Muscle layer of colon (tissue), 2 donors: ENCODE results near the gene HTT.

Source experiments
- H3K27ac ChIP-seq: one replicate; pipeline ENCODE4 v1.7.0; 2013; ENCODE audit warnings: low read depth, mild to moderate bottlenecking, low read length, moderate library complexity
- H3K27me3 ChIP-seq, 2 donors: one replicate each; pipeline ENCODE4 v1.7.0; 2013; ENCODE audit warnings: low read length in 2 of 2, mild to moderate bottlenecking in 2 of 2; ENCODE audit not compliant: insufficient read depth in 2 of 2, control insufficient read depth in 1 of 2
- H3K36me3 ChIP-seq: one replicate; pipeline ENCODE4 v1.7.0; 2013; ENCODE audit warnings: mild to moderate bottlenecking, low read length; ENCODE audit not compliant: insufficient read depth
- H3K4me1 ChIP-seq: one replicate; pipeline ENCODE4 v1.7.0; 2013; ENCODE audit warnings: mild to moderate bottlenecking, low read length; ENCODE audit not compliant: insufficient read depth
- H3K4me3 ChIP-seq, 2 donors: one replicate each; pipeline ENCODE4 v1.7.0; 2013; ENCODE audit warnings: low read length in 2 of 2, low read depth in 1 of 2, mild to moderate bottlenecking in 1 of 2, moderate library complexity in 1 of 2
- H3K9ac ChIP-seq: one replicate; pipeline ENCODE4 v1.7.0; 2013; ENCODE audit warnings: low read length
- H3K9me3 ChIP-seq: one replicate; pipeline ENCODE4 v1.7.0; 2013; ENCODE audit warnings: mild to moderate bottlenecking, low read length
- donor health status: abdominal sarcoma.
- donor health status: Adenocarcinoma of cecum.

HTT gene

DNA sequence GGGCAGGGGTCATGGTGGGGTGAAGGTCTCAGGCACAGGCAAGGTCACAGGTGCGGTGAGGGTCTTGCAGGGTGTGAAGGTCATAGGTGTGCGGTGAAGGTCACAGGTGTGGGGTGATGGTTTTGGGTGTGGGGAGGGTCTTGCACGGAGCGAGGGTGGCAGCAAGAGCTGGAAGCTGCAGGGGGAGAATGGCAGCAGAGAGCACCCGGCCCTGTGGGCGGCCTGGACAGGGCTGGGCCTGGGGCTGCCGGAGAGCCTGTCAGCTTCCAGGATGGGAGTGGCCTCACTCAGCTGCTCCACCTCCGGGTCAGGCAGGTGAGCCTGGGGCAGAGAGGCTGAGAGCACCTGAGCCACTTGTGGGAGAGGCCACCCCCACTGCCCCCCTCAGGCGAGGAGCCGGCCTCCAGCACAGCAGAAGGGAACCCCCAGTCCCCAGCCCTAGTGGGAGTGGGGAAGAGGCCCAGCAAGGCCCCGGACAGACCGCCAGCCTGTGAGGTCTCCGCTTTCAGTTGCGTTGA, 176.0 kb downstream of the HTT start:
- H3K4me3 ChIP-seq = no peak overlapping the region
- no peaks in the 10 kb centered on the region for H3K4me1 ChIP-seq
- no peak overlapping the region for H3K27ac ChIP-seq
- no peaks in the 10 kb centered on the region for H3K36me3 ChIP-seq
- no peaks in the 10 kb centered on the region for H3K27me3 ChIP-seq
- H3K9ac ChIP-seq = no peak overlapping the region
- no peaks in the 10 kb centered on the region for H3K9me3 ChIP-seq

DNA sequence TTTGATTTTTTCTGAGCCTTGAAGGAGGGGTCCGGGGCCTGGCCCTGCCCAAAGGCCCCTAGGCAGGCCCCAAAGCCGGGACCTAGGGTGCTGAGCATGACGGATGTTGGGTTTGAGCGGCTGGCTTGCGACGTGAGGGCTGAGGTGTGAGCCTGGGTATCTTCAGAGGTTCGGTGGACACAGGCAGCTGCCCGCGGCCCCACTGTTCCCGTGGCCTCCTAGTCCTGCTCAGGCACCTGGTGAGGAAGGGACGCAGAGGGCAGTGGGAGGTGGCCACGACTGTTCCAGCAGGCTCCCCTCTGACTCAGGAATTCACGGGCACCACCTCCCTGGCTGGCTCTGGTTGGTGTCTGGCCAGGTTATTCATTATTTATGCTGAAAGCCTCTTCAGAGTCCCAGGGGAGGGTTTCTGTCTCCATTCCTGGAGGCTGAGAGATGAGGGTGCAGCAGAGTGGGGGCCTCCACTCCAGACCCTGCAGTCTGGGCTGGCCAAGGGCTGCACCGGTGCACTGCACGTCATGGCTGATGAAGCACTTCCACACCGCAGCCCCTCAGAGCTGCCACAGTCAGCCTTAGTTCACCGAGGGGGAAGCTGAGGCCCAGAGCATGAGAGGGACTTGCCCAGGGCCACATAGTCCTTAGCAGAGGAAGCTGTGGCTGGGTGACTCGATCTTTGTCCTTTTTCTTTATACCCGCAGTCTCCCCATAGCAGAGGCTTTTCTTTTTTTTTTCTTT, 176.6 kb downstream of the HTT start:
- H3K27ac ChIP-seq = no peak overlapping the region
- H3K4me3 ChIP-seq = no peak overlapping the region
- H3K27me3 ChIP-seq = no peaks in the 10 kb centered on the region
- no peaks in the 10 kb centered on the region for H3K4me1 ChIP-seq
- H3K9ac ChIP-seq = no peak overlapping the region
- H3K36me3 ChIP-seq = no peaks in the 10 kb centered on the region
- no peaks in the 10 kb centered on the region for H3K9me3 ChIP-seq

DNA sequence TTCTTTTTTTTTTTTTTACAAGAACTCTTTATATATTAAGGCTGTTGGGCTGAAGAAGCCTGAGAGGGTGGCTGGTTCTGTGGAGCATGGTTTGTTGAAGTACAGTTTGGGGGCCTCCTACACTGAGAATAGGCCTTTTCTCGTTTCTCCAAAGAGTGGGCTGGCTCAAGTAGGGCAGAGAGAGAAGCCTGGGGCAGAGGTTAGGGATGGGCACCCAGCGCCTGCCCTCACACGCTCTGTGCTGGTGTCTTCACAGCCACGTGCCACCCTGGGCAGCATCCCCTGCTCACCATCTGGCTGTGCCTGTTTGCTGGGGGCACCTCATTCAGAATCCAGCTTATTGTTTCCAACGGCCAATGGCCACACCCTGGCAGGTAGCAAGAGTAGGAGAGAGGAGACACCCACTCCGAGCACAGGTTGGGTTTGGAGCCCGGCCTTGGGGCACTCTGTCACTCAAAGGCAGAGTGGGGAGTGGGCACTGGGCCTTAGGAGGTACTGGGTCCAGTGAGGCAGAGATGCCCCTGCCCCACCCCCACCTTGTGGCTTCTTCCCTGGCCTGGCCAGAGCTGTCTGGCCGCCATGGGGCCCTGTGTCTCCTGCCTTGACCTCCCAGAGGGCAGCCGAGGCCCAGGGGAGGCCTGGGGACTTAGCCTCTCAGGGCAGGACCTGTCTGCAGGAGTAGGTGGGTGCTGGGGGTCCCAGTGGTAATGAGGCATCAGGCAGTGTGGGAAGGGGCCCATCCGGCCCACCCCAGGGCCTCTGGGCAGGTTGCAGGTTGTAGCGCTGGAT, 177.4 kb downstream of the HTT start:
- no peaks in the 10 kb centered on the region for H3K4me1 ChIP-seq
- H3K9ac ChIP-seq = no peak overlapping the region
- H3K27me3 ChIP-seq = no peaks in the 10 kb centered on the region
- H3K27ac ChIP-seq = no peak overlapping the region
- no peaks in the 10 kb centered on the region for H3K9me3 ChIP-seq
- H3K4me3 ChIP-seq = no peak overlapping the region
- H3K36me3 ChIP-seq = no peaks in the 10 kb centered on the region

DNA sequence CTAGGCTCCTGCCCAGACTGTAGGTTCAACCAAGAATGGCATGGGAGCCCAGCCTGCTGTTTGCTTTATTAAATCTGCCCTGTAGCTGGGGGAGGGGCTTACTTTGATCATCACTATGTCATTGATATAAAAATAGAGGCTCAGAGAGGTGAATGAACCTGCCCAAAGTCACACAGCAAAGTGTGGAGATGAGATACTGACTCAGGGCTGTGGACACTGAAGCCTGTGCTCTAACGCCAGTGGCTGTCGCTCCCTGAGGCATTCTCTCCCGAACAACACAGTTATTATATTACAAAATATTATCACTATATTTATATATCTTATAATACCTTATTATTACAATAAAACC, 178.0 kb downstream of the HTT start:
- H3K4me1 ChIP-seq = no peaks in the 10 kb centered on the region
- H3K4me3 ChIP-seq = no peak overlapping the region
- H3K27me3 ChIP-seq = no peaks in the 10 kb centered on the region
- H3K9ac ChIP-seq = no peak overlapping the region
- no peaks in the 10 kb centered on the region for H3K9me3 ChIP-seq
- H3K36me3 ChIP-seq = no peaks in the 10 kb centered on the region
- H3K27ac ChIP-seq = no peak overlapping the region

DNA sequence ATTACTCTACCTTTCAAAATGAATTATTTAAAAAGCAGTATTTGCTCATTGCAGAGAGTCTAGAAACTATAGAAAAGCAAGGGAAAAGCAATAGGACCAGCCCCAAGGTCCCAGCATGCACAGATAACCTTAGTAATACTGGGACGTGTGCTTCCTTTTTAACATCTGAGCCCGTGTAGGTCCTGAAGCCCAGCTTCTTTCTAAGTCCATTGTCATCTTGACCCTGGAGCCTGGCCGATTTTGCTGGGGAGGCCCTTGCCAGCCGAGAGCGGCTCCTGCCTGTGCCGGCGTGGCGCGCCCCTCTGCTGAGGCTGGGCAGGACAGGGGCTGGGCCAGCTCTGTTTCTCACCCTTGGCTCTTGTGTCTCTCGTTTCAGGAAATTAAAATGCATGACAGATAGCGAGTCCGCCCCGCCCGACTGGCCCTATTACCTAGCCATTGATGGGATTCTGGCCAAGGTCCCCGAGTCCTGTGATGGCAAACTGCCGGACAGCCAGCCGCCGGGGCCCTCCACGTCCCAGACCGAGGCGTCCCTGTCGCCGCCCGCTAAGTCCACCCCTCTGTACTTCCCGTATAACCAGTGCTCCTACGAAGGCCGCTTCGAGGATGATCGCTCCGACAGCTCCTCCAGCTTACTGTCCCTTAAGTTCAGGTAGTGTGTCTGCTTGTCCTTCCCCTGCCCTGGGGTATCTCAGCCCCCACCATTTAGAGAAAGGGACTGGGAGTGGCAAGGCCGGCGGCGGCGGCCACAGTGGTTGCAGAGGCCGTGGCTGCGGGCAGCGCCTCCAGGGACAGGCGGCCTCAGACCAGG, 178.6 kb downstream of the HTT start:
- H3K27me3 ChIP-seq = no peaks in the 10 kb centered on the region
- no peak overlapping the region for H3K9ac ChIP-seq

DNA sequence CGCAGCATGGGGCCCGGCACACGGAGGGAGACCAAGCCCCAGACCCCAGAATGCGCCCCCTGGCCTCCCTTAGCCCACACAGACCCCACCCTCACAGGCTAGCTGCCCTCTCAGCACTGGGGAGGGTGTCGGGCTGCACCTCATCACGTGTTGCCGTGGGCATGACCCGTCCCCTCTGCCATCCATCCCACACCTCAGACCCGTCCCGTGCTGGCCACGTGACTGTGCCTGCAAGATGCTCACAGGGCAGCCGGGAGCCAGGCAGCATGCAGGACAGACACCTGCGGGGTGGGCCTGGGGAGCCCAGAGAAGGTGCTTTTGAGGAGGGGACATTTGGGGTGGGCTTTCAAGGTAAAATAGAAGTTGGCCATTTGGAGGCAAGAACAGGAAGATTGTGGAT, 179.3 kb downstream of the HTT start:
- Histone ChIP-seq H3K9ac (no peak overlapping the region), H3K27ac (no peak overlapping the region), H3K27me3 (no peaks in the 10 kb centered on the region), H3K36me3 (no peaks in the 10 kb centered on the region), H3K4me3 (no peak overlapping the region), H3K4me1 (no peaks in the 10 kb centered on the region), H3K9me3 (no peaks in the 10 kb centered on the region)

More for the DNA sequence above, 178.6 kb downstream of the HTT start:
- H3K27ac ChIP-seq = no peak overlapping the region
- no peak overlapping the region for H3K4me3 ChIP-seq
- no peaks in the 10 kb centered on the region for H3K4me1 ChIP-seq
- H3K36me3 ChIP-seq = no peaks in the 10 kb centered on the region
- no peaks in the 10 kb centered on the region for H3K9me3 ChIP-seq

DNA sequence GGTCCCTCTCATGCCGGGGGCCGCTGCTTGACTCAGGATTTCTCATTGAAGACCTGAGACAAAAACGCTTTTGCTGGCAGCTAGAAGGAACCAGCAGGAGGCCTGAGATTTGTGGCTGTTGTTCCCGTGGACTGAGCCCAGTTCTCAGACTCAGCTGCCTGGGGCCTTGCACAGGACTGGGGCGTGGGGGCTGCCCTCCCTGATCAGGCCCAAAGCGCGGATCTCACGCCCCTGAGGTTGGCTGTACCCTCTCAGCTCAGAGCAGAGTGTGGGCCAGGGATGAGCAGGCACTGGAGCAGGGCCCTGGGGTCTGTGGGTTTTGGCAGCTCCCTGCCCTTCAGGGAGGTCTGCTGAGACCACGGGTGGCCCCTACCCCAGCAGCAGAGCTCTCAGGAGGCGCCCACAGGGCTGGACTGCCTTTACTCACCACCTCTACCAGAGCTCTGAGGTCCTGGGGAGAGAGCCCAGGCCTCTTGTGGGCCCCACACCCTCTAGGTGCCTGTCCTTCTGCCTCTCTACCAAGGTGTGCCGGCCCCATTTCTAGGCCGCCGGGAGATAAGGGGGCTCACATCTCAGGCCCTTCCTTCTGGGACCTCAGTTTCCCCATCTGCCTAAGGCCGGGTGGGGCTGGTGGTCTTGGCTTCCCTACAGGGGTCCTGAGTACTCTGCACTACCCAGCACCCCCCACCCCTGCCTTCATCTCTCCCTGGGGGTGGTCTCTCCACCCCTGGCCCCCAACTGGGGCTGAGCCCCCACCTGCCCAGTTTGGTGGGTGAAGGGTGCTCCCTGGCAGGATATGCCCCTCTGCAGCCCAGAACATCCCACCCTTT, 180.0 kb downstream of the HTT start:
- Histone ChIP-seq H3K9ac (no peak overlapping the region), H3K9me3 (no peaks in the 10 kb centered on the region), H3K4me3 (no peak overlapping the region), H3K4me1 (no peaks in the 10 kb centered on the region), H3K27me3 (no peaks in the 10 kb centered on the region), H3K27ac (no peak overlapping the region), H3K36me3 (no peaks in the 10 kb centered on the region)

DNA sequence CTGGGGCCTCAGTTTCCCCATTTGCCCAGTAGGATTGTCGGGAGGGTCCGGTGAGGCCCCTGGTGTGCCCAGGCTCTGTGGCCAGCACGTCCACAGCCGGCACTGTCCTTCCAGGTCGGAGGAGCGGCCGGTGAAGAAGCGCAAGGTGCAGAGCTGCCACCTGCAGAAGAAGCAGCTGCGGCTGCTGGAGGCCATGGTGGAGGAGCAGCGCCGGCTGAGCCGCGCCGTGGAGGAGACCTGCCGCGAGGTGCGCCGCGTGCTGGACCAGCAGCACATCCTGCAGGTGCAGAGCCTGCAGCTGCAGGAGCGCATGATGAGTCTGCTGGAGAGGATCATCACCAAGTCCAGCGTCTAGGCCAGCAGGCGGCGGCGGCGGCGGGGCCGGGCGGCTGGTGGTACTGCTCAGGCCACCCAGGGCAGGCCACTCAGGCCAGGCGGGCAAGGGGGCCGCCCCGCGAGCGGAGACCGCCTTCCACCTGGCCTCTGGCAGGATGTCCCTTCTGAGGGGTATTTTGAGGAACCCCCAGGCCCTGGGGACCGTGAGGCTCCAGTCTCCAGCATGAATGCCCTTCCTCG, 181.2 kb downstream of the HTT start:
- H3K4me1 ChIP-seq = no peaks in the 10 kb centered on the region
- H3K9ac ChIP-seq = no peak overlapping the region
- no peak overlapping the region for H3K27ac ChIP-seq
- no peaks in the 10 kb centered on the region for H3K36me3 ChIP-seq
- no peaks in the 10 kb centered on the region for H3K9me3 ChIP-seq
- H3K4me3 ChIP-seq = no peak overlapping the region
- H3K27me3 ChIP-seq = no peaks in the 10 kb centered on the region

DNA sequence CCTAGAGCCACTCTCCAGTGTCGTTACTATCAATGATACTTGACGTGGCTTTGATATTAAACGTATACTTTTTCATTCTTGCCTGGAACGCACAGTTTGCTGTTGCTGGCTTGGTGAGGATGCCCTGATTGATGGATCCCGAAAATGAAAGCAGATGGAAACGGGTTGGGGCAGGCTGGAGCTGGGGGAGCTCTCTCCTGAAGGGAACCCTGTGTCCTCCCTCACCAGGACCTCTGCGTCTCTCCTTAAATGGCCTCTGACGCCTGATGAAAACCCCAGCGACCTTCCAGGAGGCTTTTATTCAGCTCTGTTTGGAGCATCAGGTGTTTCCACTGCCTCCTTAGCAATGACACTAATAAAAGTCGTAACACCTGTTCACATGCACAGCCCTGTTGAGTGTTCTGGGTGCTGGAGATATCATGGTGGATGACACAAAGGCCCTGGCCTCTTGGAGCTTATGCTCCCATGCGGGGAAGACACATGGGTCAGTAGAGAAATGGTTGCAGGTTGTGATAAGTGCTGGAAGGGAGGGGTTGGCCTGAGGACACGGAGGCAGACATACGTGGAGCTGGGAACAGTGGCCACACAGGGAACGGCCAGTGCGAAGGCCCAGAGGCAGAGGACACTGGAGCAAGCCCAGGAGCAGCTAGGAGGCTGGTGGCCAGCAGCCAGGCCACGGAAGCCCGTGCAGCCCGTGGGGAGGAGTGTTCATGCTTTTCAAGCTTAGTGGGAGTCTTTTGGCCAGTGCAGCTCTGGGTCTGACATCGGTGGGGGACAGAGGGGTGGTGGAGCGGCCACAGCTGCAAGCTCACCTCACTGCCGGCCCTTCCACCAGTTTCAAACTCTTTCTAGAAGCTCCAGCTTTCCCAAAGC, 182.0 kb downstream of the HTT start:
- H3K27me3 ChIP-seq = no peaks in the 10 kb centered on the region
- no peak overlapping the region for H3K9ac ChIP-seq
- H3K4me3 ChIP-seq = no peak overlapping the region
- H3K36me3 ChIP-seq = no peaks in the 10 kb centered on the region
- no peaks in the 10 kb centered on the region for H3K9me3 ChIP-seq
- H3K27ac ChIP-seq = no peak overlapping the region
- H3K4me1 ChIP-seq = no peaks in the 10 kb centered on the region

DNA sequence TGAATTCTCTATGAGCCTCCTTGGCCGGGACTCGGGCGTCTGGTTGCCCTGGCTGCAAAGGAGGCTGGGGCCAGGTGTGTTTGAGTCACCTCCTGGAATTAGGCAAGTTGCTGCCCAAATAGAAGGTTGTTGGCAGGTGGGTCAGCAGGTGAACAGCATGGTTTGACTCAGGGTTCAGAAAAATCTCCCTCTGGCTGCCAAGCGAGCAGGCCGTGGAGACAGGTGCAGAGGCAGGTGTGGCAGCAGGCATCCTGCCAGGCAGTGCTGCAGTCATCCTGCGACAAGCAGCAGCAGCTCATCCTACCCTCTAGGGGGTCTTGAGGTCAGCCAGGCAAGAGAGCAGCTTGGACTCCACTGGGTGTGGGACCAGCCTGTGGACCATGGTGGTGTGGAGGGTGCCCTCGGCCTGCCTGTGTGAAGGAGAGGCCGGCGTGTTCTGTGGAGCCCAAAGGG, 182.6 kb downstream of the HTT start:
- Histone ChIP-seq H3K27ac (no peak overlapping the region), H3K4me1 (no peaks in the 10 kb centered on the region), H3K27me3 (no peaks in the 10 kb centered on the region), H3K9me3 (no peaks in the 10 kb centered on the region), H3K36me3 (no peaks in the 10 kb centered on the region), H3K9ac (no peak overlapping the region), H3K4me3 (no peak overlapping the region)
